Heart left ventricle (tissue), 13 donors: ENCODE data around the gene RFC3.

ENCODE experiments used
- POLR2A ChIP-seq, 2 donors: fragments of 450-650 bp; IDR thresholded peaks; one replicate each; pipeline ENCODE4 v1.6.1; 2017; ENCODE audit warnings: antibody characterized with exemption in 2 of 2, mild to moderate bottlenecking in 2 of 2, moderate library complexity in 2 of 2
- TF ChIP-seq, protein P1 (sequence below), 12 donors: fragments of 200-600 bp; sonication (generic) in 4 of 12; IDR thresholded peaks; one replicate each; pipeline versions ENCODE4 v1.5.0 to v1.8.0; 2018 to 2022; ENCODE audit warnings: antibody characterized with exemption in 12 of 12, mild to moderate bottlenecking in 5 of 12
- donor health status: ischemic (EF 13 %, LVEDD 7.1; RV severe dilation, severe dysfunction).
- donor health status: DM: no; HTN: yes; CAD: no.
- donor health status: DM: no; HTN: no; CAD: no.
- donor health status: ischemic (EF 25% LVEDD 6.9; RV normal size, moderate dysfunction).
- donor health status: ischemic (EF 25% LVEDD 5.7; RV mildly dilated, moderate dysfunction).
- donor health status: ischemic (EF 35%, LVEDD 5.7; RV mildly dilated, moderate dysfunction).
- donor health status: nonischemic (EF 11% LVEDD 7.7; RV severe dilation, severe dysfunction).
- donor health status: DM: yes; HTN: yes; CAD: no.
- donor health status: PGD.
- donor health status: ischemic (EF 29% LVEDD 5.4; RV normal size, mild dysfunction).
- donor health status: nonischemic (EF 23%, LVEDD 6.1; RV moderate dilation, normal function).

DNA sequence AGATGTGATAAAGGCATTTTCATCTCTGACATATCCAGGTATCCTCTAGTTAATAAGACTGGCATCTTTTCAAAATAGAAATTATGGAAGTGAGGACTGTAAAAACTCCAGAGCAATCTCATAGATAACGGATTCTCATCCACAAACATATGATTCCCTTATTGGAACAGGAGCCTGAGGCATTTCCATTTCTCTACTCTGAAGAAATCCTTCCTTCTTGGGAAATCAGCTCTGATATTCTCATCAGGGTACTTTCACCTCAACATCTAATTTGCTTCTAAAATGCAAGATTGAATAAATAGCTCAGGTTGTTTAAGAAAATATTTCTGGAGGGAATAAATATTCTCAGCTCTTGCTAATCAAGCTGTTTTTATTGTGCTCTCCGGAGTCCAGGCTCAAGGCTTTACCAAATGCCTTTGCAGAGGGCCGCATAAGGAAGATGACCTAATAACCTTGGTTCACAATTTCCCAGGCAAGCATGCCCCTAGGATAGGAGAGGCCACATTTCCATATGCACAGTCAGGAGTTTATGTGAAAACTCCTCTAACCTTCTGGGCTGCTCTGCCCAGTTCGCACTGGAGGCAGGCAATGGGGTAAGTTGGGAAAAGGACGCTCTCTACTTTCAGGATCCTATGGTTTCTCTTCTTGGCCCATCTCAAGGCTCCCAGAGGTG, 44.0 kb upstream of the RFC3 start:
- TF ChIP-seq, protein P1, sequence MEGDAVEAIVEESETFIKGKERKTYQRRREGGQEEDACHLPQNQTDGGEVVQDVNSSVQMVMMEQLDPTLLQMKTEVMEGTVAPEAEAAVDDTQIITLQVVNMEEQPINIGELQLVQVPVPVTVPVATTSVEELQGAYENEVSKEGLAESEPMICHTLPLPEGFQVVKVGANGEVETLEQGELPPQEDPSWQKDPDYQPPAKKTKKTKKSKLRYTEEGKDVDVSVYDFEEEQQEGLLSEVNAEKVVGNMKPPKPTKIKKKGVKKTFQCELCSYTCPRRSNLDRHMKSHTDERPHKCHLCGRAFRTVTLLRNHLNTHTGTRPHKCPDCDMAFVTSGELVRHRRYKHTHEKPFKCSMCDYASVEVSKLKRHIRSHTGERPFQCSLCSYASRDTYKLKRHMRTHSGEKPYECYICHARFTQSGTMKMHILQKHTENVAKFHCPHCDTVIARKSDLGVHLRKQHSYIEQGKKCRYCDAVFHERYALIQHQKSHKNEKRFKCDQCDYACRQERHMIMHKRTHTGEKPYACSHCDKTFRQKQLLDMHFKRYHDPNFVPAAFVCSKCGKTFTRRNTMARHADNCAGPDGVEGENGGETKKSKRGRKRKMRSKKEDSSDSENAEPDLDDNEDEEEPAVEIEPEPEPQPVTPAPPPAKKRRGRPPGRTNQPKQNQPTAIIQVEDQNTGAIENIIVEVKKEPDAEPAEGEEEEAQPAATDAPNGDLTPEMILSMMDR (IDR thresholded peaks at IDR 0.05): no peak
- TF ChIP-seq POLR2A (IDR thresholded peaks at IDR 0.05): no peak
